GM12878 (cell line): ENCODE results near the gene EIF6.

Experiments
- HDAC2 ChIP-seq: fragments of 200-600 bp; sonication (generic); IDR thresholded peaks from 2 replicates; pipeline ENCODE4 v1.6.1; 2017
- MLLT1 ChIP-seq: fragments of 450-650 bp; IDR thresholded peaks from 2 replicates; pipeline ENCODE4 v1.6.1; 2016; ENCODE audit warnings: mild to moderate bottlenecking
- TF ChIP-seq, protein P1 (sequence below), 3 experiments: IDR thresholded peaks in 2 of 3; conservative IDR thresholded peaks in 1 of 3; 2 replicates each; pipeline ENCODE4 v1.5.1; 2011; ENCODE audit warnings: low read depth in 3 of 3, low read length in 3 of 3, mild to moderate bottlenecking in 3 of 3, control low read depth in 2 of 3, moderate library complexity in 2 of 3, inconsistent platforms in 1 of 3, mixed read lengths in 1 of 3; ENCODE audit not compliant: control insufficient read depth in 2 of 3, insufficient read depth in 1 of 3; ENCODE audit errors: extremely low read depth in 1 of 3

- TF ChIP-seq, protein P1, sequence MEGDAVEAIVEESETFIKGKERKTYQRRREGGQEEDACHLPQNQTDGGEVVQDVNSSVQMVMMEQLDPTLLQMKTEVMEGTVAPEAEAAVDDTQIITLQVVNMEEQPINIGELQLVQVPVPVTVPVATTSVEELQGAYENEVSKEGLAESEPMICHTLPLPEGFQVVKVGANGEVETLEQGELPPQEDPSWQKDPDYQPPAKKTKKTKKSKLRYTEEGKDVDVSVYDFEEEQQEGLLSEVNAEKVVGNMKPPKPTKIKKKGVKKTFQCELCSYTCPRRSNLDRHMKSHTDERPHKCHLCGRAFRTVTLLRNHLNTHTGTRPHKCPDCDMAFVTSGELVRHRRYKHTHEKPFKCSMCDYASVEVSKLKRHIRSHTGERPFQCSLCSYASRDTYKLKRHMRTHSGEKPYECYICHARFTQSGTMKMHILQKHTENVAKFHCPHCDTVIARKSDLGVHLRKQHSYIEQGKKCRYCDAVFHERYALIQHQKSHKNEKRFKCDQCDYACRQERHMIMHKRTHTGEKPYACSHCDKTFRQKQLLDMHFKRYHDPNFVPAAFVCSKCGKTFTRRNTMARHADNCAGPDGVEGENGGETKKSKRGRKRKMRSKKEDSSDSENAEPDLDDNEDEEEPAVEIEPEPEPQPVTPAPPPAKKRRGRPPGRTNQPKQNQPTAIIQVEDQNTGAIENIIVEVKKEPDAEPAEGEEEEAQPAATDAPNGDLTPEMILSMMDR (IDR thresholded peaks at IDR 0.05 in 2 of 3, conservative IDR thresholded peaks at IDR 0.05 in 1 of 3; ENCODE audit: control insufficient read depth in 2 of 3, extremely low read depth in 1 of 3, insufficient read depth in 1 of 3, low read depth in 3 of 3, low read length in 3 of 3), result no peak
- TF ChIP-seq MLLT1, result no peak
- no peak for TF ChIP-seq HDAC2
Observed at GRCh38 chr20:35302421-35303335, 18.1 kb upstream of the EIF6 start.
